Endothelial cell of umbilical vein (primary cell): ENCODE data around the gene UCK1. TPM values are rescaled to one million over a fixed set of nuclear protein-coding genes. Genes with fewer than 3 reads are reported as not detected.

Experiments
- BruUV-seq: library from RNA; stranded (reverse); fragments of 400-500 nt; replicated peaks from 2 replicates; lab custom pipeline; 2021; lab: Mats Ljungman, UMichigan
- CTCF ChIA-PET: fragments of 300-600, 350-600 bp; sonication (Branson Sonifier 250); formaldehyde crosslinking; loops from one replicate; lab custom pipeline; 2021; ENCODE audit warnings: antibody characterized with exemption, inconsistent platforms; lab: Charles Lee
- POLR2A ChIA-PET: fragments of 300-600, 350-600 bp; sonication (Branson Sonifier 250); formaldehyde crosslinking; loops from one replicate; lab custom pipeline; 2021; ENCODE audit warnings: antibody characterized with exemption, inconsistent platforms; lab: Charles Lee
- DNase-seq: peaks from one replicate; pipeline ENCODE4 v3.0.0-alpha.2; 2011; ENCODE audit warnings: low read depth, low spot score
- FAIRE-seq: peaks from 2 replicates; lab custom pipeline; 2011; peaks lifted over from hg19 to GRCh38; lab: Jason Lieb, UNC
- H2AFZ ChIP-seq: 2 replicates; pipeline ENCODE4 v1.6.0; 2012; ENCODE audit warnings: low read depth, low read length, control low read depth, inconsistent platforms
- H3K27ac ChIP-seq: 2 replicates; pipeline ENCODE4 v1.5.1; 2011; ENCODE audit warnings: low read depth, mild to moderate bottlenecking, control low read depth, low read length, moderate library complexity; ENCODE audit not compliant: insufficient read depth
- H3K27me3 ChIP-seq, 2 experiments: 2 replicates each; pipeline versions ENCODE4 v1.6.0 to v1.6.1; 2011; ENCODE audit warnings: low read length in 2 of 2, mixed read lengths in 1 of 2; ENCODE audit not compliant: control insufficient read depth in 2 of 2, insufficient read depth in 2 of 2
- H3K36me3 ChIP-seq, 2 experiments: 2 replicates in 1 of 2; 3 replicates in 1 of 2; pipeline ENCODE4 v1.5.1; 2011; ENCODE audit warnings: low read length in 2 of 2, mild to moderate bottlenecking in 1 of 2, moderate library complexity in 1 of 2; ENCODE audit not compliant: control insufficient read depth in 2 of 2, insufficient read depth in 2 of 2; ENCODE audit errors: extremely low read depth in 1 of 2
- H3K4me1 ChIP-seq: 3 replicates; pipeline ENCODE4 v1.5.1; 2011; ENCODE audit warnings: mild to moderate bottlenecking, low read length; ENCODE audit not compliant: control insufficient read depth, insufficient read depth; ENCODE audit errors: extremely low read depth
- H3K4me2 ChIP-seq: 2 replicates; pipeline ENCODE4 v1.6.1; 2011; ENCODE audit warnings: low read length, control low read depth, mixed read lengths; ENCODE audit not compliant: insufficient read depth
- H3K4me3 ChIP-seq, 3 experiments: fragments of 200-600 bp in 1 of 3; sonication (generic), shearing (Covaris generic) in 1 of 3; replicated peaks in 1 of 3; 2 replicates each; pipeline ENCODE4 v1.5.1; 2011 to 2016; ENCODE audit warnings: control low read depth in 3 of 3, low read length in 3 of 3, mild to moderate bottlenecking in 2 of 3, inconsistent platforms in 1 of 3, low read depth in 1 of 3, moderate library complexity in 1 of 3; ENCODE audit not compliant: insufficient read depth in 1 of 3
- H3K79me2 ChIP-seq: 2 replicates; pipeline ENCODE4 v1.6.0; 2012; ENCODE audit warnings: low read length, inconsistent platforms; ENCODE audit not compliant: control insufficient read depth, insufficient read depth
- H3K9ac ChIP-seq: replicated peaks from 2 replicates; pipeline ENCODE3; 2011; ENCODE audit warnings: low read length, control low read depth; ENCODE audit not compliant: insufficient read depth; ENCODE audit errors: extremely low read depth
- H3K9me1 ChIP-seq: replicated peaks from 3 replicates; pipeline ENCODE4 v1.6.0; 2011; ENCODE audit warnings: mild to moderate bottlenecking, low read length; ENCODE audit not compliant: control insufficient read depth, insufficient read depth; ENCODE audit errors: extremely low read depth
- H3K9me3 ChIP-seq: replicated peaks from 2 replicates; pipeline ENCODE4 v1.5.1; 2012; ENCODE audit warnings: low read length, inconsistent platforms; ENCODE audit not compliant: control insufficient read depth, insufficient read depth
- H4K20me1 ChIP-seq: replicated peaks from 2 replicates; pipeline ENCODE3; 2011; ENCODE audit warnings: mild to moderate bottlenecking, low read length; ENCODE audit not compliant: control insufficient read depth, insufficient read depth; ENCODE audit errors: extremely low read depth
- EZH2 ChIP-seq: IDR thresholded peaks from 2 replicates; pipeline ENCODE4 v1.6.1; 2012; ENCODE audit warnings: borderline replicate concordance, low read depth, mild to moderate bottlenecking, moderate library complexity, low read length, inconsistent platforms; ENCODE audit not compliant: severe bottlenecking
- FOS ChIP-seq: IDR thresholded peaks from 2 replicates; pipeline ENCODE4 v1.6.1; 2011; ENCODE audit warnings: mild to moderate bottlenecking, low read length, moderate library complexity, borderline replicate concordance; ENCODE audit not compliant: insufficient read depth
- GATA2 ChIP-seq: IDR thresholded peaks from 2 replicates; pipeline ENCODE4 v1.7.0; 2011; ENCODE audit warnings: low read depth, mild to moderate bottlenecking, moderate library complexity, mixed read lengths, low read length; ENCODE audit not compliant: insufficient read length, insufficient read depth
- JUN ChIP-seq: IDR thresholded peaks from 2 replicates; pipeline ENCODE4 v1.6.1; 2011; ENCODE audit warnings: borderline replicate concordance, low read depth; ENCODE audit not compliant: insufficient read length, insufficient read depth
- MYC ChIP-seq: IDR thresholded peaks from one replicate; pipeline ENCODE4 v1.6.1; 2011; ENCODE audit warnings: mild to moderate bottlenecking, low read depth, low read length
- POLR2A ChIP-seq: IDR thresholded peaks from 2 replicates; pipeline ENCODE4 v1.6.1; 2012; ENCODE audit warnings: low read depth, mild to moderate bottlenecking, control low read depth, low read length
- POLR2AphosphoS5 ChIP-seq: IDR thresholded peaks from 2 replicates; pipeline ENCODE4 v1.6.1; 2012; ENCODE audit warnings: low read depth, mild to moderate bottlenecking, control low read depth, low read length, moderate library complexity; ENCODE audit not compliant: insufficient read depth
- dilution Hi-C: fragments of 300-500 bp; cut with MboI; formaldehyde crosslinking; loops from one replicate; pipeline ENCODE4 v1.15.0; 2019; ENCODE audit warnings: low sequenced_read_pairs; ENCODE audit not compliant: extremely low pct_ligation_motif_present
- intact Hi-C: fragments of 100-400 bp; cut with micrococcal nuclease; formaldehyde crosslinking; loops from one replicate; pipeline ENCODE4 v1.10.0; 2022
- polyA plus RNA-seq, 4 experiments: library from polyadenylated mRNA; depleted of rRNA in 3 of 4; stranded (reverse) in 3 of 4; unstranded in 1 of 4; fragments of >200 nt; gene quantifications; 2 replicates each; pipeline versions ENCODE4 v1.2.1 to v1.2.3, GENCODE V29; 2011 to 2012; ENCODE audit warnings: missing spikeins in 1 of 4
- total RNA-seq: library from RNA; stranded (reverse); gene quantifications from 2 replicates; pipeline ENCODE4 v1.2.3, GENCODE V29; 2021
- TF ChIP-seq, protein P1 (sequence below): IDR thresholded peaks from 2 replicates; pipeline ENCODE4 v1.6.1; 2011; ENCODE audit not compliant: insufficient read depth, insufficient read length
- TF ChIP-seq, protein P2 (sequence below), 2 donors: IDR thresholded peaks; 1 replicate in 1 of 2; 2 replicates in 1 of 2; pipeline ENCODE4 v1.5.1; 2011; ENCODE audit warnings: low read length in 2 of 2, mild to moderate bottlenecking in 2 of 2, moderate library complexity in 2 of 2, control low read depth in 1 of 2, inconsistent platforms in 1 of 2, low read depth in 1 of 2; ENCODE audit not compliant: insufficient read depth in 1 of 2; ENCODE audit errors: extremely low read depth in 1 of 2

Gene UCK1
- total and polyA plus RNA-seq, 2 donors (not counting 3 experiments of a cell fraction or from before 2014, with no cell fraction given) = 23.6 to 30.1 TPM

DNA sequence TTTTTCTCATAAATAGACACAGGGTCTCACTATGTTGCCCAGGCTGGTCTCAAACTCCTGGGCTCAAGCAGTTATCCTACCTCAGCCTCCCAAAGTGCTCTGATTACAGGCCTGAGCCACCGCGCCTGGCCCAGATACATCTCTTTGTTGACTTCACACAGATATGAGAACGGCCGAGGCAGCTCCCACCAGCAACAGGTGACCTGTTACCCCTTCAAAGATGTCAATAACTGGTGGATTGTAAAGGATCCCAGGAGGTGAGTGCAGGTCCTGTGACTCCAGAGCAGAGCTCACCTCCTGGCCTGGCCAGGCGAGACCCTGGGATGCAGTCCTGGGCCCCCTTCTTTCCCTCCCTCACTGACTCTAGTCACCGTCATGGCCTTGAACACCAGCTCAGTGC lies 19.2 kb downstream of the UCK1 start:
- Histone ChIP-seq H4K20me1 (no peaks in the 10 kb centered on the region), H3K4me2 (no peak overlapping the region), H2AFZ (no peak overlapping the region), H3K27ac (no peak overlapping the region), H3K9me3 (no peaks in the 10 kb centered on the region), H3K9me1 (no peaks in the 10 kb centered on the region), H3K27me3 (no peaks in the 10 kb centered on the region), H3K79me2 (no peaks in the 10 kb centered on the region), H3K9ac (no peak overlapping the region), H3K36me3 (peaks cover 20 to 68% of the 10 kb centered on the region in 2 experiments), H3K4me1 (no peaks in the 10 kb centered on the region), H3K4me3 (no peak overlapping the region)
- dilution Hi-C loops = no loop called here
- ChIA-PET POLR2A (no interaction called here), CTCF (no interaction called here)
- TF ChIP-seq EZH2 (no peak), JUN (no peak), POLR2A (no peak)
- TF ChIP-seq, protein P1, sequence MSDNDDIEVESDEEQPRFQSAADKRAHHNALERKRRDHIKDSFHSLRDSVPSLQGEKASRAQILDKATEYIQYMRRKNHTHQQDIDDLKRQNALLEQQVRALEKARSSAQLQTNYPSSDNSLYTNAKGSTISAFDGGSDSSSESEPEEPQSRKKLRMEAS = no peak
- no peak for FAIRE-seq
- BruUV-seq = no TSS peak
- DNase-seq = no peak
- intact Hi-C loops = no loop called here

DNA sequence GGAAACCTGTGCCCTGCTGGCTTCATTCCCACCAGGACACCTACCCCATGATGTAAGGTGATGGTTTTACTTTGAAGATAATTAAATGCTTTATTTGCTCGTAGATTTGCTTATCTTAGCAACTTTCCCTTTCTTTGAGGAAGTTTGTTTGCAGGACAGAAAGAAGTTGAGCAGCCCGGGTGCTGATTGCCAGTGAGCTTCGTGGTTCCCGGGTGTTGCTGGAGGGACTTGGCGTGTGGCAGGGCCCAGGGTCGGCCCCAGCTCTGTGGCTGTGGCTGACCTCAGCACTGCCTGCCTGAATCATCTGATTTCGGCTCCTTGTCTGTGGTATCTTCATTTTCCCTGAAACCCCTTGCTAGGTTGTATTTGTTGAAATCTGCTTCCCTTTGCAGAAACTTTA lies 19.6 kb downstream of the UCK1 start:
- no peak for DNase-seq
- POLR2A ChIA-PET = no interaction called here
- Histone ChIP-seq H3K4me3 (no peak overlapping the region), H2AFZ (no peak overlapping the region), H3K9me3 (no peaks in the 10 kb centered on the region), H3K79me2 (no peaks in the 10 kb centered on the region), H3K36me3 (peaks cover 17 to 63% of the 10 kb centered on the region in 2 experiments), H4K20me1 (no peaks in the 10 kb centered on the region), H3K27me3 (no peaks in the 10 kb centered on the region), H3K4me1 (no peaks in the 10 kb centered on the region), H3K9ac (no peak overlapping the region), H3K4me2 (no peak overlapping the region), H3K9me1 (no peaks in the 10 kb centered on the region), H3K27ac (no peak overlapping the region)
- TF ChIP-seq POLR2A (no peak), FOS (no peak), JUN (no peak), GATA2 (no peak), MYC (no peak), EZH2 (no peak), POLR2AphosphoS5 (no peak)
- TF ChIP-seq, protein P2, sequence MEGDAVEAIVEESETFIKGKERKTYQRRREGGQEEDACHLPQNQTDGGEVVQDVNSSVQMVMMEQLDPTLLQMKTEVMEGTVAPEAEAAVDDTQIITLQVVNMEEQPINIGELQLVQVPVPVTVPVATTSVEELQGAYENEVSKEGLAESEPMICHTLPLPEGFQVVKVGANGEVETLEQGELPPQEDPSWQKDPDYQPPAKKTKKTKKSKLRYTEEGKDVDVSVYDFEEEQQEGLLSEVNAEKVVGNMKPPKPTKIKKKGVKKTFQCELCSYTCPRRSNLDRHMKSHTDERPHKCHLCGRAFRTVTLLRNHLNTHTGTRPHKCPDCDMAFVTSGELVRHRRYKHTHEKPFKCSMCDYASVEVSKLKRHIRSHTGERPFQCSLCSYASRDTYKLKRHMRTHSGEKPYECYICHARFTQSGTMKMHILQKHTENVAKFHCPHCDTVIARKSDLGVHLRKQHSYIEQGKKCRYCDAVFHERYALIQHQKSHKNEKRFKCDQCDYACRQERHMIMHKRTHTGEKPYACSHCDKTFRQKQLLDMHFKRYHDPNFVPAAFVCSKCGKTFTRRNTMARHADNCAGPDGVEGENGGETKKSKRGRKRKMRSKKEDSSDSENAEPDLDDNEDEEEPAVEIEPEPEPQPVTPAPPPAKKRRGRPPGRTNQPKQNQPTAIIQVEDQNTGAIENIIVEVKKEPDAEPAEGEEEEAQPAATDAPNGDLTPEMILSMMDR (IDR thresholded peaks at IDR 0.05; ENCODE audit: extremely low read depth in 1 of 2, insufficient read depth in 1 of 2, low read depth in 1 of 2, low read length in 2 of 2) = no peak
- TF ChIP-seq, protein P1 = no peak
- intact Hi-C loops = no loop called here
- FAIRE-seq = no peak
- CTCF ChIA-PET = no interaction called here
- no TSS peak for BruUV-seq
- dilution Hi-C loops = no loop called here
